ENCODE measurements around the gene NAV2.
"Not testable (repeated sequence)": the region's sequence is repeated elsewhere in the genome, so short reads cannot be mapped to it uniquely, and the experiment has no call there.

The NAV2 gene

GRCh38 chr11:19960410-19960809 is 247.8 kb downstream of the NAV2 start:
- not testable (repeated sequence) for FAIRE-seq

- no peak for FAIRE-seq
Observed at GRCh38 chr11:19961225-19961624, 248.6 kb downstream of the NAV2 start.

GRCh38 chr11:19962053-19962800 is 249.6 kb downstream of the NAV2 start:
- no peak for FAIRE-seq

GRCh38 chr11:19962801-19963175 is 250.2 kb downstream of the NAV2 start:
- FAIRE-seq, result no peak

GRCh38 chr11:19963697-19964387 is 251.2 kb downstream of the NAV2 start:
- no peak for FAIRE-seq

GRCh38 chr11:19966441-19966840 is 253.8 kb downstream of the NAV2 start:
- no peak for FAIRE-seq

- FAIRE-seq, result no peak
Observed at GRCh38 chr11:19966927-19967326, 254.3 kb downstream of the NAV2 start.

- FAIRE-seq, result no peak
Observed at GRCh38 chr11:19967787-19968186, 255.2 kb downstream of the NAV2 start.

- no peak for FAIRE-seq
Observed at GRCh38 chr11:19968860-19969259, 256.2 kb downstream of the NAV2 start.

GRCh38 chr11:19970944-19971343 is 258.3 kb downstream of the NAV2 start:
- FAIRE-seq, result no peak

GRCh38 chr11:19972091-19972490 is 259.5 kb downstream of the NAV2 start:
- FAIRE-seq, result no peak

- FAIRE-seq, result no peak
Observed at GRCh38 chr11:19972651-19973050, 260.0 kb downstream of the NAV2 start.

GRCh38 chr11:19973136-19973635 is 260.5 kb downstream of the NAV2 start:
- no peak for FAIRE-seq

GRCh38 chr11:19974886-19975285 is 262.2 kb downstream of the NAV2 start:
- FAIRE-seq, result no peak

- FAIRE-seq, result no peak
Observed at GRCh38 chr11:19975414-19975990, 262.9 kb downstream of the NAV2 start.

- no peak for FAIRE-seq
Observed at GRCh38 chr11:19976281-19976941, 263.8 kb downstream of the NAV2 start.

GRCh38 chr11:19977941-19978340 is 265.3 kb downstream of the NAV2 start:
- FAIRE-seq, result no peak

GRCh38 chr11:19978668-19979518 is 266.3 kb downstream of the NAV2 start:
- FAIRE-seq, result no peak

- no peak for FAIRE-seq
Observed at GRCh38 chr11:19979519-19979845, 266.8 kb downstream of the NAV2 start.

GRCh38 chr11:19980388-19980787 is 267.8 kb downstream of the NAV2 start:
- FAIRE-seq, result no peak

- no peak for FAIRE-seq
Observed at GRCh38 chr11:19980957-19981669, 268.5 kb downstream of the NAV2 start.
